HL-60 (cell line): ENCODE measurements around the gene ADGRG6.

ENCODE experiments used
- CTCF ChIP-seq: IDR thresholded peaks from one replicate; pipeline ENCODE4 v1.5.1; 2011; ENCODE audit warnings: low read length, control low read depth, inconsistent platforms; ENCODE audit not compliant: insufficient read depth
- POLR2AphosphoS5 ChIP-seq: IDR thresholded peaks from 2 replicates; pipeline ENCODE4 v1.6.1; 2012; ENCODE audit warnings: low read depth

GRCh38 chr6:142367061-142367460, 65.3 kb downstream of the ADGRG6 start:
- no peak for TF ChIP-seq CTCF
- TF ChIP-seq POLR2AphosphoS5 = no peak
